NCI-H1417 (cell line): ENCODE results near the gene LYZL6.

Experiments
- DNase-seq, 3 experiments: peaks; one replicate each; lab custom pipeline; 2025; lab: John Stamatoyannopoulos, UW

Gene LYZL6

DNA sequence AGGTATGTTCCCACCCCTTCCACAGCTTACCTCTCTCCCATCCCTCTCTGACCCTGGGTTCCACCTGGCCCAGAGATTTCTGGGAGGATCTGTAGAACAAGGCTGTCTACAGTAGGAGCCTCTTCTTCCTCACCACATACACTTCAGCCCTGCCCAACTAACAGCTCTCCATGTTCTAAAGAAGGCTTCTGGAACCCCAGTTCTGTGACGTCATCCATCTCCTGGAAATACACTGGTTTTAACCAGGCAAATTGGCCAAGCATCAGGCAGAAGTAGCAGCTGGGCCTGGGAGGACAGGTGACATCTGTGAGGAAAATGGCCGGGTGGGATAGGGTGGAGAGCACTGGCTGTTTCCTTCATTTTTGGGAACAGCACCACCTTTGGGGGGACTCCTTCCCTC, at the start of gene LYZL6:
LYZL6 (minus strand) TSS at position 177 of the 400 bp plus-strand sequence. CDS start 4,357 bp downstream, outside the sequence.
- DNase-seq = no peak

- no peak for DNase-seq
Observed at GRCh38 chr17:35991075-35991474, 47.6 kb upstream of the LYZL6 start.

- no peak for DNase-seq
Observed at GRCh38 chr17:35988164-35988563, 44.7 kb upstream of the LYZL6 start.

- no peak for DNase-seq
Observed at GRCh38 chr17:35986643-35987042, 43.1 kb upstream of the LYZL6 start, which contains the start of gene CCL14. Gene CCL14 (minus strand): TSS chr17:35986729. CDS start chr17:35986649, 80 bp downstream.

DNA sequence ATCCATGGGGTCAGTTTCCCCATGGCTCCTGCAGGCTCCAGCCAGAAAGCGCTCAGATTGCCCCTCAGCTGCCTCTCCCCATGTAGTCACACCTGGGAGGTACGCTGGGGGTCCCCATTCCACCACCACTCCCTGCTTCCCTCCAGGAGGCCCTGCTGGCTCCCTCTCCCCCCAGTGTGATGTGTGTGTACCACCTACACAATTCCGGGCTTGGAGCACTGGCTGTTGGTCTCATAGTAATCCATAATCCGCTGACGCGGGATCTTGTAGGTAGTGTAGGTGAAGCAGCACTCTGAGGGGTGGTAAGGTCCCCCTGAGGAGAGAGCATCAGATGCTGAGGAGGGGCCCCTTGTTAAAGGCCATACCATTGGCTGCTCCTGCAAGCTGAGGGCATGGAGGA, 40.6 kb upstream of the LYZL6 start:
- no peak for DNase-seq

DNA sequence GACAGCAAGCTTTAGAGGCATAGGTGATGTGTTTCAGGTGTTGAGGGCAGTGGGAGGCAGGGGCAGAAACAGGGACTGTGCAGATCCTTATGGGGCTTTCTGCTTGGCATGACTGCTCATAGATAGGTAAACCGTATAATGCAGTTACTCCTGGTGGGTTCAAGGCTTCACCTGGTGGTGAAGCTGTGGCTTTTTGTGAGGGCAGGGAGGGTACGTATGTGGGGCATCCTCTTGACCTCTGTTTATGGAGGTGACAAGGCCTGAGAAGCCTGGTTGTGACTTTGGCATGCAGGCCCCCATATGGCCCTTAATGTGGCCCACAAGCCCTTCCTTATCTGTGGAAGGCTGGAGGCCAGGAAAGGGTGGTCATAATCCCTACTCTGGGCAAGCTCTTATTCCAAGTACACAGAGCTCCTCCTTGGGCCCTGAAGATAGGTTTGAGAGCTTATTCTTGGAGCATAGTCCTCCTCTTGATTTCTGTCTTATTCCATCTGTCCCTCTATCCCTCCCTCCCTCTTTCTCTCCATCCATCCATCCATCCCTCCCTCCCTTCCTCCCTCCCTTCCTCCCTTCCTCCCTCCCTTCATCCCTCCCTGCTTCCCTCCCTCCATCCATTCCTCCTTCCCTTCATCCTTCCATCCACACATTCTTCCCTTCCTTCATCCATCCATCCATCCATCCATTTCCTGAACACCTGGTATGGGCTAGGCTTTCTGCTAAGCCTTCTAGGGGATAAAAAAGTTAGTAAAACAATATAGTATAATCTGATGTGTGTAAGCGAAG, 39.1 kb upstream of the LYZL6 start:
- no peak for DNase-seq

- no peak for DNase-seq
Observed at GRCh38 chr17:35981908-35982330, 38.4 kb upstream of the LYZL6 start.

DNA sequence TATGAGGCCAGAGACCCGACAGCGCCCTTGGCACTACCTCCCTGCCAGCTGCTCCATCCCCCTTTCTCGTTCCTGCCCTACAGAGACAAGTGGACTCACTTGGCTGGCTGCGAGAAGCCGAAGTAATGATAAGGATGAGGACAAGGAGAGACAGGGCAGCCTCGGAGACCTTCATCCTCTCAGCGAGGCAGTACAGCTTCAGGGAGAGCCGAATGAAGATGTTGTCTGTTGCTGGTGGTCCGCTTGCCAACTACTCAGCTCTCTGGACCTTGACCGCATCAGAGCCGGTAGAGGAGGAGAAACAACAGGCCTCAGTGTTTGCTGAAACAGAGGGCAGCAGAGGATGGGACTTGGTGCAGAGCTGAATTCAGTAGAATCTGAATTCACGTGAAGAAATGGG, 37.7 kb upstream of the LYZL6 start, which contains the start of gene CCL16:
CCL16 (minus strand) TSS at position 252 of the 400 bp plus-strand sequence; CDS start at position 175, 77 bp downstream.
- no peak for DNase-seq

DNA sequence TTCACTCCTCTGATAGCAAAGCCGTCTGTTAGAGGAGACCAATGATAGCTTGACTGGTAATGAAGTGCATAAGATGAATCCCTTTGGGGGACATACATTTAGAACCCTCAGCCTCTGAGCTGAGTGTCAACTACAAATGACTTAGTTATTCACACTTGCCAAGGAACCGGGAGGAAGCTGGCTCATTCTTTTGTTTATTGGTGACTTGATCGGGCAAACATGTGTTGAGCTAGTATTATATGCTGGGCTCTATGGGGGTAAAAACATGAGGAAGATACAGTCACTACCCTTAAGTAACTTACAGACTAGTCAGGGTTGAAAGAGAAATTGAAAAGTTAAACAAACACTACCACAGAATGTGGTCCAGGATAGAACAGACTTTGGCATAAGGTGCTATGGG, 34.8 kb upstream of the LYZL6 start:
- no peak for DNase-seq

DNA sequence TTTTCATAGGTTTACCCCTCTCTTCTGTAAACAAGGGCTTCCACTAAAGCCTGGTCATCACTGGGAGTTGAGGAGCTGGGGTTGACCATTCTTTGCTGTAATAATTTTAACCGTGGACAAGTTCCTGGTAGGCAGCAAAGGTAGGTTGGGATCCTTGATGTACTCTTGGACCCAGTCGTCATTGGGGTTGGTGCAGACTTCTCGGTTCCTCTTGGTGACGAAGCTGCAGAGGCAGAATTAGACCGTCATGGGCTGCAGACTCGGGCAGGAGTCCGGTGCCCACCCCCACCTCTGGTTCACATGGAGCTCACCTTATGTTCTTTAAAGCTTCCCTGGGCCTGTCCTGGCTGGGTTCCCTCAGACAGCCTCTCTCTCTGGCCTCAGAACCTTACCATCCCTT, 34.0 kb upstream of the LYZL6 start:
- no peak for DNase-seq

- no peak for DNase-seq
Observed at GRCh38 chr17:35973333-35974260, 30.1 kb upstream of the LYZL6 start.

GRCh38 chr17:35972945-35973332, 29.4 kb upstream of the LYZL6 start:
- DNase-seq = no peak

DNA sequence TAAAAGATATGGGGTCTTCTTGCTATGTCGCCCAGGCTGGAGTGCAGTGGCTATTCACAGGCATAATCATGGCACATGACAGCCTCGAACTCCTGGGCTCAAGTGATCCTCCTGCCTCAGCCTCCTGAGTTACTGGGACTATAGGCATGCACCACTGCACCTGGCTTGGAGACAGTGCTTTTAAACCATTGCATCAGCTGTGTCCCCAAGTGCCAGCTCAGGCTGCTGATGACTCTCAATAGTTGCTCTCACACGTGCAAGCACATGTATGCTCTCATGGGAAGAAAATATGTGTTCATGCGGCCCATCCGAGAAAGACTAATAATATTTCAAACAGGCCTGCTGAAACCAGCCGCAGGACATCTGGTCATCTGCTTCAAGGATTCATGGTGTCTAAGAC, 29.0 kb upstream of the LYZL6 start:
- no peak for DNase-seq

DNA sequence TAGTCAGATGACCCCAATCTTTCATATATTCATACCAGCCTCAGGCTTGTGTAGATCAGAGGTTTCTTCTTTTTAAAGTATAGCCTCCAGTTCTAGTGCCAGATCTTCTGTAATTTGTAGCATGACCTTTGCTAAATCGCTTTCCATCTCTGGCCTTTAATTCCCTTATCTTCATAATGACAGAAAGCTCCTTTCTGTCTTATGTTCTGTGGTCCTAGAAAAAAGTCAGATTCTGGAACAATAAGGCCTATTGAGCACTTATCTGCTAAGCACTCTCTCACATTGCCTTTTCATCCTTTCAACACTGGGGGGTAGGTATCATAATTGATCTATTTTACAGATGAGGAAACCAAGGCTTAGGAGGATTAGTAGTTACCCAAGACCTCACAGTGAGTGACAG, 28.6 kb upstream of the LYZL6 start:
- no peak for DNase-seq

- DNase-seq = peak; percentile 54 to 91 (median 84)
Observed at GRCh38 chr17:35969558-35970380, 26.3 kb upstream of the LYZL6 start.

DNA sequence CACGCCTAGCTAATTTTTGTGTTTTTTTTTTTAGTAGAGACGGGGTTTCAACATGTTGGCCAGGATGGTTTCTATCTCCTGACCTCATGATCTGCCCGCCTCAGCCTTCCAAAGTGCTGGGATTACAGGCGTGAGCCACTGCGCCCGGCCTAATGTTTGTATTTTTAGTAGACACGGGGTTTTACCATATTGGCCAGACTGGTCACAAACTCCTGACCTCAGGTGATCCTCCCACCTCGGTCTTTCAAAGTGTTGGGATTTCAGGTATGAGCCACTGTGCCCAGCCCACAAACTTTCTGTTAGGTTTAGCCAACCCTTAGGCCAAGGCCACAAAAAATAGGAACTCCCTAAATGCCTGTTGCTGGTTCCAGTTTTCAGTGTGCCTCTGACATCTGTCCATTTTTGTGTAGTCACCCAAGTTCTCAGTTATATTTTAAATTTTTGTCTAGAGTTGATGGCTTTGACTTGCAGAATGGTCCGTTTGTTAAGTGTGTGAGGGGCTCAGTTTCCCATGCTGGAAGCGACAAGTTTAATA, 25.1 kb upstream of the LYZL6 start:
- no peak for DNase-seq

DNA sequence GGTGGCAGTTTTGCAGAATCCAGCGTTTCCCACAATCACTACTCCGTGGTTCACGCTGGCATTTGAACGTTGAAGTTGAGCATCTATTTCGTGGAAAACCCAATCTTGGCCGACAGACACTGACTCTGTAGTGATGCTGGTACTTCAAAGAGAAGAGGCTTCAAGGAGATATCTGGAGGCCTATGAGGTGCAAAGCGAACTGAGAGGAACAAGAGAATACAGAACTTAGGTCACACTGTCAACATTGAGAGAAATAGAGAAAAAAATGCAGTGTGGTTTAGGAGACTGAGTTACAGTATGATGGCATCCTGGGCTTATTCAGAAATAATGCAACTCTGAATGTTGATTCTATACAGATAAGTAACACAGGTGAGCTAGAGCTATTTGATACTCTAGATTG, 21.8 kb upstream of the LYZL6 start:
- DNase-seq = no peak

GRCh38 chr17:35963663-35964062, 20.1 kb upstream of the LYZL6 start:
- DNase-seq = no peak

DNA sequence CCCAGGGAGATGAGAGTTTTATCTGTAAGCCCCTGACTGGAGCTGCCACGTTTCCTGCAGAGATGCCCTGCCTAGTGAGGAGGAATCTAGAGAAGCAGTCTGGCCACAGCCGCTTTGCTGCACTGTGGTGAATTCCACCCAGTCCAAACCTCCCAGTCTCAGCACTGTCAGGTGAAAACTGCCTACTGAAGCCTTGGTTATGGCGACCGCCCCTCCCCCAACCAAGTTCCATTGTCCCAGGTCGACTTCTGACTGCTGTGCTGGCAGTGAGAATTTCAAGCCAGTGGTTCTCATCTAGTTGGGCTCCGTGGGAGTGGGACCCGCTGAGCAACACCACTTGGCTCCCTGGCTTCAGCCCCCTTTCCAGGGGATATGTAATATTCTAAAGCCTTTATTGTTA, 10.2 kb upstream of the LYZL6 start:
- DNase-seq = no peak

DNA sequence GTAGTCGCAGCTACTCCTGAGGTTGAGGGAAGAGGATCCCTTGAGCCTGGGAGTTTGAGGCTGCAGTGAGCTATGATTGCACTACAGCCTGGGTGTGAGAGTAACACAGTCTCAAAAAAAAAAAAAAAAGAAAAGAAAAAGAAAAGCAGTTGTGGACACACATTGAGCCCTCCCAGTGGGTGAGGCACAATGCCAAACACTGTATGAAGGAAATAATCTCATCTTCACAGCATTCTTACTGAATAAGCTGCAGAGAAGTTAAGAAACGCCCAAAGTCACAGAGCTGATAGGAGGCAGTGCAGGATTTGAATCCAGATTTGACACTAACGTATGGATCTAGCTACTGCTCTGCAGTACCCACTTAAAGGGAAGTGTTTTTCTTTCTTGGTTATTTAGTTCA, 5.9 kb upstream of the LYZL6 start:
- no peak for DNase-seq

- DNase-seq = no peak
Observed at GRCh38 chr17:35948092-35948491, 4.6 kb upstream of the LYZL6 start.

- DNase-seq = peak; percentile 64 to 84 (median 72)
Observed at GRCh38 chr17:35947156-35947585, 3.7 kb upstream of the LYZL6 start.
